Trophoblast cell (in vitro differentiated cells and primary cell): ENCODE measurements around the gene ZNF775.

Source experiments
- DNase-seq, 2 donors: peaks; one replicate each; pipeline ENCODE4 v3.0.0-alpha.2; 2016
- H2AFZ ChIP-seq: 2 replicates; pipeline ENCODE4 v1.6.1; 2013; ENCODE audit warnings: low read length, moderate library complexity, mild to moderate bottlenecking; ENCODE audit not compliant: insufficient read depth, poor library complexity
- H2AK5ac ChIP-seq: 2 replicates; pipeline ENCODE4 v1.6.1; 2013; ENCODE audit warnings: mild to moderate bottlenecking, low read length
- H2BK120ac ChIP-seq: 2 replicates; pipeline ENCODE4 v1.6.1; 2013; ENCODE audit warnings: low read length, mild to moderate bottlenecking, moderate library complexity; ENCODE audit not compliant: insufficient read depth, poor library complexity
- H2BK12ac ChIP-seq: 2 replicates; pipeline ENCODE4 v1.6.1; 2013; ENCODE audit warnings: mild to moderate bottlenecking, low read length, moderate library complexity
- H2BK5ac ChIP-seq: 2 replicates; pipeline ENCODE4 v1.6.1; 2013; ENCODE audit warnings: low read length, low read depth, moderate library complexity, mild to moderate bottlenecking; ENCODE audit not compliant: poor library complexity
- H3K14ac ChIP-seq: 2 replicates; pipeline ENCODE4 v1.6.1; 2013; ENCODE audit warnings: mild to moderate bottlenecking, low read length
- H3K18ac ChIP-seq: 2 replicates; pipeline ENCODE4 v1.6.1; 2013; ENCODE audit warnings: mild to moderate bottlenecking, low read length
- H3K23ac ChIP-seq: 2 replicates; pipeline ENCODE4 v1.6.1; 2013; ENCODE audit warnings: low read length
- H3K27ac ChIP-seq: 2 replicates; pipeline ENCODE4 v1.5.1; 2013; ENCODE audit warnings: low read depth, mild to moderate bottlenecking, inconsistent platforms, low read length, moderate library complexity
- H3K27me3 ChIP-seq: 2 replicates; pipeline ENCODE4 v1.6.1; 2013; ENCODE audit warnings: inconsistent platforms, mild to moderate bottlenecking, low read length, moderate library complexity; ENCODE audit not compliant: insufficient read depth
- H3K36me3 ChIP-seq, 2 experiments: 1 replicate in 1 of 2; 2 replicates in 1 of 2; pipeline ENCODE4 v1.6.1; 2013; ENCODE audit warnings: low read length in 2 of 2, mild to moderate bottlenecking in 2 of 2, moderate library complexity in 1 of 2; ENCODE audit not compliant: insufficient read depth in 2 of 2, control insufficient read depth in 1 of 2
- H3K4ac ChIP-seq: 2 replicates; pipeline ENCODE4 v1.6.1; 2013; ENCODE audit warnings: low read depth, mild to moderate bottlenecking, low read length, moderate library complexity
- H3K4me1 ChIP-seq, 2 experiments: 1 replicate in 1 of 2; 2 replicates in 1 of 2; pipeline ENCODE4 v1.6.1; 2013; ENCODE audit warnings: low read length in 2 of 2, mild to moderate bottlenecking in 2 of 2, moderate library complexity in 1 of 2; ENCODE audit not compliant: insufficient read depth in 2 of 2, control insufficient read depth in 1 of 2
- H3K4me2 ChIP-seq: 2 replicates; pipeline ENCODE4 v1.6.1; 2013; ENCODE audit warnings: inconsistent platforms, mild to moderate bottlenecking, low read length, moderate library complexity
- H3K4me3 ChIP-seq: 2 replicates; pipeline ENCODE4 v1.5.1; 2013; ENCODE audit warnings: mild to moderate bottlenecking, low read depth, low read length, inconsistent platforms
- H3K79me1 ChIP-seq: one replicate; pipeline ENCODE4 v1.6.1; 2013; ENCODE audit warnings: low read length
- H3K79me2 ChIP-seq: 2 replicates; pipeline ENCODE4 v1.6.1; 2013; ENCODE audit warnings: low read length, mild to moderate bottlenecking; ENCODE audit not compliant: control insufficient read depth, insufficient read depth, poor library complexity
- H3K9ac ChIP-seq: 2 replicates; pipeline ENCODE4 v1.6.1; 2013; ENCODE audit warnings: mild to moderate bottlenecking, low read length
- H3K9me3 ChIP-seq: 2 replicates; pipeline ENCODE4 v1.6.1; 2013; ENCODE audit warnings: low read depth, mild to moderate bottlenecking, control low read depth, inconsistent platforms, low read length; ENCODE audit not compliant: insufficient read depth
- H4K12ac ChIP-seq: 2 replicates; pipeline ENCODE4 v1.6.1; 2013; ENCODE audit warnings: low read depth, mild to moderate bottlenecking, low read length, moderate library complexity
- H4K8ac ChIP-seq: 2 replicates; pipeline ENCODE4 v1.6.1; 2013; ENCODE audit warnings: low read depth, mild to moderate bottlenecking, low read length, moderate library complexity
- H4K91ac ChIP-seq: one replicate; pipeline ENCODE4 v1.6.1; 2013; ENCODE audit warnings: low read depth, mild to moderate bottlenecking, low read length, moderate library complexity
- WGBS: extraction: QIAGEN DNeasy Blood & Tissue Kit; methylation state at CpG from one replicate; pipeline ENCODE4 v1.1.7; 2013; ENCODE audit warnings: missing lambda C conversion rate; ENCODE audit not compliant: insufficient read length, insufficient coverage; ENCODE audit errors: extremely low coverage; 5-methylcytosine and 5-hydroxymethylcytosine counted together

Gene ZNF775

DNA sequence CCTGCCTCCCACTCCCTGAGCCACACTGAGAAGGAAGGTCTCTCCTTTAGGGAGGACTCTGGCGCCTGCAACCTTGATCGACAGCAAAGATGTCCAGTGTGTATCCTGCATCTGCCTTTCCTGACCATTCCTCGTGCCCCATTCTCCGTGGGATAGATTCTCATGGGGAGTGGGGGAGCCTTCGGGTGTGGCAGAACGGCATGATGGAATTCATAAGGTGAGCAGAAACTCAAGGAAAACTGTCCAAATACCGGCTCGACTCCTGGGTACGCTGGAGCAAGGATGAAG, 37.1 kb upstream of the ZNF775 start:
- no peak overlapping the region for H3K18ac ChIP-seq
- H4K8ac ChIP-seq: no peak overlapping the region
- no peak for DNase-seq
- H3K79me1 ChIP-seq: peaks cover 10% of the 10 kb centered on the region
- no peak overlapping the region for H4K91ac ChIP-seq
- H3K23ac ChIP-seq: no peak overlapping the region
- H3K4me1 ChIP-seq: peaks cover 14 to 17% of the 10 kb centered on the region in 2 experiments
- H3K4me3 ChIP-seq: no peak overlapping the region
- H3K4ac ChIP-seq: no peak overlapping the region
- no peak overlapping the region for H2BK5ac ChIP-seq
- WGBS: no CpG with 5 or more reads among the region's 9 CpGs
- no peak overlapping the region for H3K9ac ChIP-seq
- H3K27me3 ChIP-seq: no peaks in the 10 kb centered on the region
- no peak overlapping the region for H4K12ac ChIP-seq
- H3K79me2 ChIP-seq: peaks cover 7% of the 10 kb centered on the region
- H3K27ac ChIP-seq: no peak overlapping the region
- no peak overlapping the region for H2BK12ac ChIP-seq
- no peak overlapping the region for H3K14ac ChIP-seq
- no peak overlapping the region for H2AFZ ChIP-seq
- H3K9me3 ChIP-seq: peaks cover 8% of the 10 kb centered on the region
- H2AK5ac ChIP-seq: no peak overlapping the region
- H3K4me2 ChIP-seq: peak overlapping the region; percentile 19
- H2BK120ac ChIP-seq: no peak overlapping the region
- peaks cover 3 to 13% of the 10 kb centered on the region in 2 experiments for H3K36me3 ChIP-seq

DNA sequence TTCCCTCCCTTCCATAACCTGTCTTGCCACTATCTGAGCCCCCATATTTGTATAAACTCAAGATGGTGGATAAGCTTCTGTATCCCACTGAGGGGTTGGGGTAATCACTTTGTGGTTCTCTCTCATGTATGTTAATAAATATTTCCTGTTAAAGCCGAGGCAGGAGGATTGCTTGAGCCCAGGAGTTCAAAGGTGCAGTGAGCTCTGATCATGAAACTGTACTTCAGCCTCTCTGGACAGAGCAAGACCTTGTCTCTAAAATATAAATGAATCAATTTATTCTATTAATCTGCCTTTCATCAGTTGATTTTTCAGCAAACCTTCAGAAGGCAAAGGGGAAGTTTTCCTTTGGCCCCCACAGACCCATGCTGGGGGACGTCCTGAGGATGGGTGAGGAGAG, 35.9 kb upstream of the ZNF775 start:
- no peak overlapping the region for H2BK12ac ChIP-seq
- H3K4me2 ChIP-seq: no peak overlapping the region
- no peak for DNase-seq
- H2BK5ac ChIP-seq: no peak overlapping the region
- no peak overlapping the region for H3K27ac ChIP-seq
- no peak overlapping the region for H3K9ac ChIP-seq
- H3K79me2 ChIP-seq: peaks cover 7% of the 10 kb centered on the region
- H3K4me3 ChIP-seq: no peak overlapping the region
- H3K4me1 ChIP-seq: peaks cover 14 to 17% of the 10 kb centered on the region in 2 experiments
- no peak overlapping the region for H3K14ac ChIP-seq
- no peak overlapping the region for H3K23ac ChIP-seq
- no peak overlapping the region for H4K8ac ChIP-seq
- H3K4ac ChIP-seq: no peak overlapping the region
- no peak overlapping the region for H4K91ac ChIP-seq
- peaks cover under 1 to 8% of the 10 kb centered on the region in 2 experiments for H3K36me3 ChIP-seq
- no peak overlapping the region for H4K12ac ChIP-seq
- no peaks in the 10 kb centered on the region for H3K27me3 ChIP-seq
- no CpG with 5 or more reads among the region's 2 CpGs for WGBS
- H2BK120ac ChIP-seq: no peak overlapping the region
- no peak overlapping the region for H2AK5ac ChIP-seq
- peaks cover 10% of the 10 kb centered on the region for H3K79me1 ChIP-seq
- no peak overlapping the region for H3K18ac ChIP-seq
- H3K9me3 ChIP-seq: peaks cover 8% of the 10 kb centered on the region
- no peak overlapping the region for H2AFZ ChIP-seq

DNA sequence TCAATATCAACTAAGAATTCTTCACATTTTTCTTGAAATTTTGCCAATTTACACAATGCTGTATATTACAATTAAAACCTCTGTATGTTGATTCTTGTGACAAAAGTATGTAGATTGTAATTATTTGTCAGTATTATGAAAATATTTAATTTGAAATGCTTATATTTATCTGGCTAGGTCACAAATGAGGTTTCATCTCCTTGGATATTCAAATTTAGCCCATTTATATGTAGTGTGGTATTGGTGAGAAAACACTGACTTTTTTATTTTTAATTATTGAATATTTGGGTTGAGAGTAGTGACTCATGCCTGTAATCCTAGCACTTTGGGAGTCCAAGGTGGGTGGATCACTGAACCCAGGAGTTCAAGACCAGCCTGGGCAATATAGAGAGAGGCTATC, 34.8 kb upstream of the ZNF775 start:
- Histone ChIP-seq H4K91ac (no peak overlapping the region), H3K79me1 (peaks cover 10% of the 10 kb centered on the region), H4K8ac (no peak overlapping the region), H3K18ac (no peak overlapping the region), H3K9me3 (peaks cover 8% of the 10 kb centered on the region), H3K27me3 (no peaks in the 10 kb centered on the region), H3K27ac (no peak overlapping the region), H3K36me3 (no peaks in the 10 kb centered on the region), H2BK120ac (no peak overlapping the region), H3K4me1 (peaks cover 14 to 17% of the 10 kb centered on the region in 2 experiments), H3K4me3 (no peak overlapping the region), H2AFZ (no peak overlapping the region), H2BK5ac (no peak overlapping the region), H3K4me2 (no peak overlapping the region), H3K4ac (no peak overlapping the region), H2BK12ac (no peak overlapping the region), H2AK5ac (no peak overlapping the region), H3K79me2 (peaks cover 7% of the 10 kb centered on the region), H3K9ac (no peak overlapping the region), H3K23ac (no peak overlapping the region), H4K12ac (no peak overlapping the region), H3K14ac (no peak overlapping the region)
- no peak for DNase-seq

DNA sequence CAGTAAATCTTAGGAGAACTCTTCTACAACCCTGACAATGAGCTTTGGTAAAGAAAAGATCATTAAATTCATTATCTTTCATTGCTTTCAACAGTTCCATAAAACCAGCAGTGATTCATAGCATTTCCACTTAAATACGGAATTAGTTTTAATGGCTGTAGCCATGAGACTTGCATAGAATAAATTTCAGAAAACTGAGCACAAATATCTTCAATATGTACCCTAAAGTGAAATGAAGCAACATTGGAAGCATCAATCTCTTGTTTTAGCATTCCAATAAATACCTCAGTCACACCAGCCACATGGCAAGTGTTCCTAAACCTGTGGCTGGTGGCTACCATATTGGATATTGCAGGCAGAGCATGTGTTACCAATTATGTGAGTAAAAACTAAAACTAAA, 34.1 kb upstream of the ZNF775 start:
- Histone ChIP-seq H3K4me3 (no peak overlapping the region), H4K12ac (no peak overlapping the region), H3K27me3 (no peaks in the 10 kb centered on the region), H3K4ac (no peak overlapping the region), H2BK120ac (no peak overlapping the region), H3K18ac (no peak overlapping the region), H3K23ac (no peak overlapping the region), H2AFZ (no peak overlapping the region), H4K91ac (no peak overlapping the region), H2BK12ac (no peak overlapping the region), H2AK5ac (no peak overlapping the region), H3K4me1 (peaks cover 11 to 12% of the 10 kb centered on the region in 2 experiments), H3K27ac (no peak overlapping the region), H3K4me2 (no peak overlapping the region), H3K14ac (no peak overlapping the region), H3K36me3 (no peaks in the 10 kb centered on the region), H3K9ac (no peak overlapping the region), H3K79me2 (peaks cover 7% of the 10 kb centered on the region), H3K79me1 (peaks cover 10% of the 10 kb centered on the region), H2BK5ac (no peak overlapping the region), H3K9me3 (peaks cover 8% of the 10 kb centered on the region), H4K8ac (no peak overlapping the region)
- DNase-seq: no peak
- WGBS: no CpG with 5 or more reads among the region's 1 CpG

DNA sequence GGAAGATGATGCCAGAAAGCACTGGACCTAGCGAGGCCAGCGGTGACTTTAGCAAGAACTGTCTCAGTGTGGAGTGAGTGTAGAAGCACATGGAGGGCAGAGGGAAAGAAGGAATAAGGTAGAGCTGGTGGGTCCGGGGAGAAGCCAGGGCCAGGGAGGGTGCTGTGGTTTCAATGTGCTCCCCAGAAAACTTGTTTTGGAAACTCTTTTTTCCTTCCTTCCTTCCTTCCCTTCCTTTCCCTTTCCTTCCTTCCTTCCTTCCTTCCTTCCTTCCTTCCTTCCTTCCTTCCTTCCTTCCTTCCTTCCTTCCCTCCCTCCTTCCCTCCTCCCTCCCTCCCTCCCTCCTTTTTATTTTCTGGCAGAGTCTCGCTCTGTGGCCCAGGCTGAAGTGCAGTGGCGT, 32.2 kb upstream of the ZNF775 start:
- Histone ChIP-seq H2BK12ac (no peak overlapping the region), H2BK120ac (no peak overlapping the region), H4K8ac (no peak overlapping the region), H3K27me3 (no peaks in the 10 kb centered on the region), H3K9ac (no peak overlapping the region), H4K12ac (no peak overlapping the region), H3K79me1 (no peaks in the 10 kb centered on the region), H2BK5ac (no peak overlapping the region), H3K18ac (no peak overlapping the region), H3K4me2 (no peak overlapping the region), H3K4ac (no peak overlapping the region), H4K91ac (no peak overlapping the region), H3K4me1 (no peaks in the 10 kb centered on the region), H3K4me3 (no peak overlapping the region), H3K79me2 (no peaks in the 10 kb centered on the region), H3K9me3 (peaks cover 8% of the 10 kb centered on the region), H2AFZ (no peak overlapping the region), H3K14ac (no peak overlapping the region), H2AK5ac (no peak overlapping the region), H3K36me3 (no peaks in the 10 kb centered on the region), H3K23ac (no peak overlapping the region), H3K27ac (no peak overlapping the region)
- WGBS: no CpG with 5 or more reads among the region's 5 CpGs
- DNase-seq: no peak
